HepG2 (cell line): ENCODE data around the gene SHPK. TPM values are rescaled to one million over a fixed set of nuclear protein-coding genes. Genes with fewer than 3 reads are reported as not detected.

ENCODE experiments used
- ATAC-seq: fragments of 200-7000 bp; cut with Tn5 transposase; 3 replicates; pipeline ENCODE4 v1.9.1; 2020; ENCODE audit warnings: mild to moderate bottlenecking, moderate library complexity
- BruUV-seq: library from RNA; stranded (reverse); fragments of 400-500 nt; replicated peaks from 2 replicates; lab custom pipeline; 2021; lab: Mats Ljungman, UMichigan
- CTCF ChIA-PET: fragments of 300-600 bp; formaldehyde crosslinking; extraction: SDS; loops from one replicate; lab custom pipeline; 2021; ENCODE audit warnings: low total read pairs, inconsistent platforms, low intra/inter-chr PET ratio; lab: Yijun Ruan, JAX
- POLR2A ChIA-PET: fragments of 350-600 bp; sonication (Branson Sonifier 250); formaldehyde crosslinking; loops from one replicate; lab custom pipeline; 2020; ENCODE audit warnings: antibody characterized with exemption, inconsistent platforms; lab: Yijun Ruan, JAX
- DNase-seq: peaks from one replicate; pipeline ENCODE4 v3.0.0-alpha.2; 2015; ENCODE audit warnings: low spot score
- FAIRE-seq: peaks from 3 replicates; lab custom pipeline; 2011; peaks lifted over from hg19 to GRCh38; lab: Jason Lieb, UNC
- H2AFZ ChIP-seq: one replicate; pipeline ENCODE4 v1.6.1; 2011; ENCODE audit warnings: low read length, inconsistent platforms
- H3K27ac ChIP-seq: fragments of 300-600 bp; 3 replicates; pipeline ENCODE4 v1.8.0; 2011; ENCODE audit warnings: mixed run types, mild to moderate bottlenecking, mixed read lengths, low read length, inconsistent platforms; ENCODE audit not compliant: insufficient read depth; ENCODE audit errors: extremely low read length
- H3K27me3 ChIP-seq, 2 experiments: fragments of 200-600 bp in 1 of 2; 2 replicates in 1 of 2; 3 replicates in 1 of 2; pipeline versions ENCODE4 v1.6.0 to v1.8.0; 2011; ENCODE audit warnings: low read length in 2 of 2, mild to moderate bottlenecking in 2 of 2, moderate library complexity in 2 of 2, inconsistent platforms in 1 of 2; ENCODE audit not compliant: insufficient read depth in 2 of 2, control insufficient read depth in 1 of 2
- H3K36me3 ChIP-seq, 2 experiments: fragments of 200-600 bp in 1 of 2; replicated peaks in 1 of 2; 2 replicates in 1 of 2; 3 replicates in 1 of 2; pipeline versions ENCODE4 v1.5.1 to v1.8.0; 2011; ENCODE audit warnings: low read length in 2 of 2, inconsistent platforms in 1 of 2; ENCODE audit not compliant: insufficient read depth in 2 of 2, control insufficient read depth in 1 of 2
- H3K4me1 ChIP-seq: 2 replicates; pipeline ENCODE4 v1.5.1; 2012; ENCODE audit warnings: low read length, inconsistent platforms; ENCODE audit not compliant: insufficient read depth
- H3K4me2 ChIP-seq: 2 replicates; pipeline ENCODE4 v1.6.0; 2011; ENCODE audit warnings: low read depth, low read length, inconsistent platforms
- H3K4me3 ChIP-seq, 3 experiments: fragments of 200-600 bp in 1 of 3; sonication (generic), shearing (Covaris generic) in 1 of 3; replicated peaks in 1 of 3; 2 replicates each; pipeline ENCODE4 v1.5.1; 2011 to 2016; ENCODE audit warnings: low read length in 3 of 3, inconsistent platforms in 2 of 3, low read depth in 2 of 3, mild to moderate bottlenecking in 2 of 3, control low read depth in 1 of 3, mixed read lengths in 1 of 3; ENCODE audit not compliant: insufficient read depth in 1 of 3
- H3K79me2 ChIP-seq: one replicate; pipeline ENCODE4 v1.6.1; 2011; ENCODE audit warnings: low read length, inconsistent platforms; ENCODE audit not compliant: insufficient read depth
- H3K9ac ChIP-seq: 2 replicates; pipeline ENCODE4 v1.6.0; 2011; ENCODE audit warnings: mild to moderate bottlenecking, low read depth, low read length, inconsistent platforms; ENCODE audit not compliant: insufficient read depth
- H3K9me3 ChIP-seq: 2 replicates; pipeline ENCODE4 v1.5.1; 2012; ENCODE audit warnings: mild to moderate bottlenecking, low read length
- H4K20me1 ChIP-seq: 2 replicates; pipeline ENCODE4 v1.6.0; 2011; ENCODE audit warnings: inconsistent platforms, mild to moderate bottlenecking, low read length, moderate library complexity; ENCODE audit not compliant: insufficient read depth
- GTF2F1 ChIP-seq: fragments of 150-350 bp; IDR thresholded peaks from 2 replicates; pipeline ENCODE4 v1.6.1; 2014; ENCODE audit warnings: low read length
- HHEX ChIP-seq: IDR thresholded peaks from 2 replicates; pipeline ENCODE4 v1.6.1; 2016; ENCODE audit warnings: control low read depth
- KDM2A ChIP-seq: sonication (generic); formaldehyde crosslinking; IDR thresholded peaks from 2 replicates; pipeline ENCODE4 v1.4.0; 2020; ENCODE audit warnings: low read depth, missing genetic modification reagents, borderline replicate concordance
- RFX3 ChIP-seq: IDR thresholded peaks from 2 replicates; pipeline ENCODE4 v1.6.1; 2016; ENCODE audit warnings: missing biosample characterization, missing genetic modification reagents
- SYNCRIP ChIP-seq: fragments of 200-400 bp; formaldehyde crosslinking; IDR thresholded peaks from 2 replicates; pipeline ENCODE4 v1.6.1; 2018; ENCODE audit warnings: mild to moderate bottlenecking, low read depth, low read length; ENCODE audit not compliant: insufficient read depth
- ZNF598 ChIP-seq: sonication (generic); formaldehyde crosslinking; IDR thresholded peaks from 2 replicates; pipeline ENCODE4 v1.5.1; 2020; ENCODE audit warnings: mild to moderate bottlenecking, missing genetic modification reagents, borderline replicate concordance
- WGBS: methylation state at CpG from one replicate; pipeline ENCODE4 v1.1.6; 2017; ENCODE audit warnings: low lambda C conversion rate; 5-methylcytosine and 5-hydroxymethylcytosine counted together
- in situ Hi-C: cut with HindIII; loops from 2 replicates; pipeline ENCODE4 v1.10.0; 2017; ENCODE audit warnings: low pct_unique_long_range_greater_than_20kb; ENCODE audit not compliant: extremely low pct_ligation_motif_present
- intact Hi-C: fragments of 100-400 bp; cut with micrococcal nuclease; formaldehyde crosslinking; loops from one replicate; pipeline ENCODE4 v1.10.0; 2022; ENCODE audit not compliant: unreplicated experiment
- polyA plus RNA-seq, 8 experiments: library from polyadenylated mRNA; depleted of rRNA in 3 of 8; stranded (reverse) in 7 of 8; unstranded in 1 of 8; fragments of >200 nt; fragmentation: Illumina TruSeq in 4 of 8; extraction: Trizol in 4 of 8; gene quantifications; 2 replicates each; pipeline versions ENCODE4 v1.2.1 to v1.2.3, GENCODE V29; 2011 to 2016; ENCODE audit warnings: low read depth in 4 of 8, missing spikeins in 1 of 8, mixed read lengths in 1 of 8; ENCODE audit not compliant: insufficient read depth in 1 of 8
- total RNA-seq, 5 experiments: library from RNA; depleted of rRNA; stranded (reverse); fragments of >200 nt; fragmentation: Illumina TruSeq; extraction: Trizol; gene quantifications; 2 replicates each; pipeline ENCODE4 v1.2.3, GENCODE V29; 2016; ENCODE audit warnings: low read depth in 1 of 5
- TF ChIP-seq, protein P1 (sequence below): sonication (generic); formaldehyde crosslinking; IDR thresholded peaks from 2 replicates; pipeline ENCODE4 v1.4.0; 2020; ENCODE audit warnings: missing genetic modification reagents
- TF ChIP-seq, protein P2 (sequence below): sonication (generic); formaldehyde crosslinking; IDR thresholded peaks from 2 replicates; pipeline ENCODE4 v1.5.0; 2020; ENCODE audit warnings: missing genetic modification reagents
- TF ChIP-seq, protein P3 (sequence below): sonication (generic); formaldehyde crosslinking; IDR thresholded peaks from 2 replicates; pipeline ENCODE4 v1.5.1; 2020; ENCODE audit warnings: mild to moderate bottlenecking, missing genetic modification reagents

The SHPK gene
- total and polyA plus RNA-seq, 2 of the 13 experiments (the other 11 are each of a cell fraction or from before 2014, with no cell fraction given) = 16.2 to 30.9 TPM

DNA sequence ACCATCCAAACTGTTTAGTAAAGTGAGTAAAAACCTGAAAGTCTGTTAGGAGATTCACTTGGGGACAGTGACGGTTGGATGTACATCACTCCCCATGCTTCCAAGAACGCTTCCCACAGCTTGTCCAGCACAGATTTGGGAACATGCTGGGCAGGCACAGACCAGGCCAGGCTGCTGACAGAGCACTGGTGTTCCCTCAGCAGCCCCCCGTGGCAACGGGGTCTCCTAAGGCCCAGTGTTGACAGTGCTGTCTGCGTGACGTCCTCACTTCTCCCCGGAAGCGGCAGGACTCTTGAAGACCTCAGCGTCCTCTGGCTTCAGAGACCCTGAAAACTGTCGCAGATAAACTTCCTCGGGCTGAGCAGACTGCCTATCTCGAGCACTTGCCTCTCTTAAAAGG, 69.5 kb downstream of the SHPK start:
- DNase-seq (no peak), FAIRE-seq (no peak), ATAC-seq (no peak)
- Histone ChIP-seq H3K27me3 (no peaks in the 10 kb centered on the region), H3K4me3 (no peak overlapping the region), H3K4me1 (no peaks in the 10 kb centered on the region), H3K27ac (no peak overlapping the region), H4K20me1 (no peaks in the 10 kb centered on the region), H2AFZ (no peak overlapping the region), H3K79me2 (no peaks in the 10 kb centered on the region), H3K9ac (no peak overlapping the region), H3K36me3 (peaks cover 11 to 21% of the 10 kb centered on the region in 2 experiments; a peak in 4 of 5 replicates), H3K4me2 (no peak overlapping the region), H3K9me3 (no peaks in the 10 kb centered on the region)
- no peak for TF ChIP-seq ZNF598 (CRISPR knock-in tag)
- TF ChIP-seq, protein P1, sequence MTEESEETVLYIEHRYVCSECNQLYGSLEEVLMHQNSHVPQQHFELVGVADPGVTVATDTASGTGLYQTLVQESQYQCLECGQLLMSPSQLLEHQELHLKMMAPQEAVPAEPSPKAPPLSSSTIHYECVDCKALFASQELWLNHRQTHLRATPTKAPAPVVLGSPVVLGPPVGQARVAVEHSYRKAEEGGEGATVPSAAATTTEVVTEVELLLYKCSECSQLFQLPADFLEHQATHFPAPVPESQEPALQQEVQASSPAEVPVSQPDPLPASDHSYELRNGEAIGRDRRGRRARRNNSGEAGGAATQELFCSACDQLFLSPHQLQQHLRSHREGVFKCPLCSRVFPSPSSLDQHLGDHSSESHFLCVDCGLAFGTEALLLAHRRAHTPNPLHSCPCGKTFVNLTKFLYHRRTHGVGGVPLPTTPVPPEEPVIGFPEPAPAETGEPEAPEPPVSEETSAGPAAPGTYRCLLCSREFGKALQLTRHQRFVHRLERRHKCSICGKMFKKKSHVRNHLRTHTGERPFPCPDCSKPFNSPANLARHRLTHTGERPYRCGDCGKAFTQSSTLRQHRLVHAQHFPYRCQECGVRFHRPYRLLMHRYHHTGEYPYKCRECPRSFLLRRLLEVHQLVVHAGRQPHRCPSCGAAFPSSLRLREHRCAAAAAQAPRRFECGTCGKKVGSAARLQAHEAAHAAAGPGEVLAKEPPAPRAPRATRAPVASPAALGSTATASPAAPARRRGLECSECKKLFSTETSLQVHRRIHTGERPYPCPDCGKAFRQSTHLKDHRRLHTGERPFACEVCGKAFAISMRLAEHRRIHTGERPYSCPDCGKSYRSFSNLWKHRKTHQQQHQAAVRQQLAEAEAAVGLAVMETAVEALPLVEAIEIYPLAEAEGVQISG = no peak
- TF ChIP-seq, protein P2, sequence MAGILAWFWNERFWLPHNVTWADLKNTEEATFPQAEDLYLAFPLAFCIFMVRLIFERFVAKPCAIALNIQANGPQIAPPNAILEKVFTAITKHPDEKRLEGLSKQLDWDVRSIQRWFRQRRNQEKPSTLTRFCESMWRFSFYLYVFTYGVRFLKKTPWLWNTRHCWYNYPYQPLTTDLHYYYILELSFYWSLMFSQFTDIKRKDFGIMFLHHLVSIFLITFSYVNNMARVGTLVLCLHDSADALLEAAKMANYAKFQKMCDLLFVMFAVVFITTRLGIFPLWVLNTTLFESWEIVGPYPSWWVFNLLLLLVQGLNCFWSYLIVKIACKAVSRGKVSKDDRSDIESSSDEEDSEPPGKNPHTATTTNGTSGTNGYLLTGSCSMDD (CRISPR knock-in tag) = no peak
- WGBS = 100% methylated on average over 7 of the region's 12 CpGs
- no TSS peak for BruUV-seq
- intact Hi-C loops (no loop called here), in situ Hi-C loops (no loop called here)
- ChIA-PET POLR2A (no interaction called here), CTCF (no interaction called here)

DNA sequence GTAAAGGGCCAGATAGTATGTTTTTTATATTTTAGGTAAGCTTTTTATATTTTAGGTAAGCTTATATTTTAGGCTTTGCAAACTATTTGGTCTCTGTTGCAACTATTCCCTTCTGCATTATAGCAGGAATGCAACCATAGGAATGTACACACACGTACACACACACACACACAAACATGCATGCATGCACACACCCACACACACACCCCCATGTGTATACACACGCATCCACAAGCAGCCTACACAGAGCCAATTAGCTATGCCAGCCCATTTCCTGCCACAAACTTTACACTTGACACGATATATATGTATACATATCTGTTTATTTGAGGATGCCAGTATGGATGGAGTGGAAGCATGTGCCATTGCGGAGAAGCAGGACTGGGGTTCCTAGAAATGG, 70.9 kb downstream of the SHPK start:
- BruUV-seq = no TSS peak
- Histone ChIP-seq H3K36me3 (peaks cover 6 to 13% of the 10 kb centered on the region in 2 experiments; a peak in 3 of 5 replicates), H4K20me1 (no peaks in the 10 kb centered on the region), H3K4me2 (no peak overlapping the region), H3K9me3 (no peaks in the 10 kb centered on the region), H2AFZ (no peak overlapping the region), H3K27me3 (no peaks in the 10 kb centered on the region), H3K4me3 (no peak overlapping the region), H3K79me2 (no peaks in the 10 kb centered on the region), H3K27ac (no peak overlapping the region), H3K4me1 (no peaks in the 10 kb centered on the region), H3K9ac (no peak overlapping the region)
- intact Hi-C loops (no loop called here), in situ Hi-C loops (no loop called here)
- WGBS = 99% methylated on average over 4 of the region's 4 CpGs
- FAIRE-seq = no peak
- ATAC-seq = no peak
- CTCF ChIA-PET = no interaction called here
- POLR2A ChIA-PET = no interaction called here
- TF ChIP-seq RFX3 (CRISPR knock-in tag) = no peak
- TF ChIP-seq, protein P3, sequence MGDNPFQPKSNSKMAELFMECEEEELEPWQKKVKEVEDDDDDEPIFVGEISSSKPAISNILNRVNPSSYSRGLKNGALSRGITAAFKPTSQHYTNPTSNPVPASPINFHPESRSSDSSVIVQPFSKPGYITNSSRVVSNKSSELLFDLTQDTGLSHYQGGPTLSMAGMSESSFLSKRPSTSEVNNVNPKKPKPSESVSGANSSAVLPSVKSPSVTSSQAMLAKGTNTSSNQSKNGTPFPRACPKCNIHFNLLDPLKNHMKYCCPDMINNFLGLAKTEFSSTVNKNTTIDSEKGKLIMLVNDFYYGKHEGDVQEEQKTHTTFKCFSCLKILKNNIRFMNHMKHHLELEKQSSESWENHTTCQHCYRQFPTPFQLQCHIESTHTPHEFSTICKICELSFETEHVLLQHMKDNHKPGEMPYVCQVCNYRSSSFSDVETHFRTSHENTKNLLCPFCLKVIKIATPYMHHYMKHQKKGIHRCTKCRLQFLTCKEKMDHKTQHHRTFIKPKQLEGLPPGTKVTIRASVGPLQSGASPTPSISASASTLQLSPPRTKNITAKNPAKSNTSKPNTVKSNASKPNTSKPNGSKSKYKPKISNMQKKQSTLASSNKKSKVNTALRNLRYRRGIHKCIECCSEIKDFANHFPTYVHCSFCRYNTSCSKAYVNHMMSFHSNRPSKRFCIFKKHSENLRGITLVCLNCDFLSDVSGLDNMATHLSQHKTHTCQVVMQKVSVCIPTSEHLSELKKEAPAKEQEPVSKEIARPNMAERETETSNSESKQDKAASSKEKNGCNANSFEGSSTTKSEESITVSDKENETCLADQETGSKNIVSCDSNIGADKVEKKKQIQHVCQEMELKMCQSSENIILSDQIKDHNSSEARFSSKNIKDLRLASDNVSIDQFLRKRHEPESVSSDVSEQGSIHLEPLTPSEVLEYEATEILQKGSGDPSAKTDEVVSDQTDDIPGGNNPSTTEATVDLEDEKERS = no peak
- no peak for TF ChIP-seq HHEX (CRISPR knock-in tag)
- no peak for TF ChIP-seq KDM2A (CRISPR knock-in tag)
- no peak for TF ChIP-seq GTF2F1
- no peak for TF ChIP-seq SYNCRIP
- DNase-seq = no peak
